Activated CD8-positive, alpha-beta memory T cell treated with anti-CD3 and anti-CD28 coated beads, Interleukin-2, amount 50 U/mL, for 1 hour (primary cell): ENCODE measurements around the gene TBPL2.
"Not testable (repeated sequence)": the region's sequence is repeated elsewhere in the genome, so short reads cannot be mapped to it uniquely, and the experiment has no call there.

Source experiments
- DNase-seq: peaks from one replicate; pipeline ENCODE4 v3.0.0-alpha.2; 2020; ENCODE audit errors: extremely low read depth

TBPL2 gene

DNA sequence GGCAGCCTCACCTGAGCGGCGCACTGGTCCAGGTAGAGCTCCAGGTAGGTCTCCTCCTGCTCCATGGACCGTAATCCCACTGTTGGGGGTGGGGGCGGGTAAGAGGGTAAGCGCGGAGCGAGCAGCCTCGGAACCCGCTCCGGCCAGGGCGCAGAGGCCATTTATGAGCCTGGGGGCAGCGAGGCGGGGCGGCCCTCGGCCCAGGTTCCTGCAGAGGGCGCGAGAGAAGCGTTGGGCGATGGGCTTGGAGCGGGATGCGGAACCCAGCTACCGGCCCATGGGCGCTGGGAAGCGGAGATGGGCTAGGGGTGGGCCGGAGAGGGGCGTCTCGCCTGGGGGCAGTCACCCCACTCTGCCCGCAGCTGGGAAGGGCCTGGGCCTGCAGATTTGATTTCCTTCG, at the start of gene TBPL2:
Gene TBPL2 (minus strand): TSS at position 232 of the 400 bp plus-strand sequence. CDS start 167 bp downstream, at position 65.
- no peak for DNase-seq

GRCh38 chr14:55488204-55488603, 47.8 kb upstream of the TBPL2 start:
- DNase-seq = no peak

- DNase-seq = no peak
Observed at GRCh38 chr14:55482936-55483605, 42.7 kb upstream of the TBPL2 start.

- DNase-seq = no peak
Observed at GRCh38 chr14:55481769-55482168, 41.4 kb upstream of the TBPL2 start.

- no peak for DNase-seq
Observed at GRCh38 chr14:55477680-55478079, 37.3 kb upstream of the TBPL2 start.

DNA sequence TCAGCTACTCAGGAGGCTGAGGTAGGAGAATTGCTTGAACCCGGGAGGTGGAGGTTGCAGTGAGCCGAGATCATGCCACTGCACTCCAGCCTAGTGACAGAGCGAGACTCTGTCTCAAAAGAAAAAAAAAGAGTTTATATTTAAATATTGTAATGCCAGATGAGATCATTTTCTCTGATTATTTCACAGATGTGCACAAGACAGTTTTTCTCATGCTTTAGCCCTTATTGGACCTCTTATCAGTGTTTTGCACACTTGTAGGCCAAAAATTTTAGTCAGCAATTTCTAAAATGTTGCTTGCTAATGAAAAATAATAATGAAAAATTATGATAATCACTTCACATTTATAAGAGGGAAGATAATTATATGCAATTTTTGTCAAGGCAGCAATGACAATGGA, 36.0 kb upstream of the TBPL2 start:
- DNase-seq = not testable (repeated sequence)

- DNase-seq = no peak
Observed at GRCh38 chr14:55473786-55474185, 33.4 kb upstream of the TBPL2 start.

GRCh38 chr14:55470025-55470424, 29.6 kb upstream of the TBPL2 start:
- no peak for DNase-seq

DNA sequence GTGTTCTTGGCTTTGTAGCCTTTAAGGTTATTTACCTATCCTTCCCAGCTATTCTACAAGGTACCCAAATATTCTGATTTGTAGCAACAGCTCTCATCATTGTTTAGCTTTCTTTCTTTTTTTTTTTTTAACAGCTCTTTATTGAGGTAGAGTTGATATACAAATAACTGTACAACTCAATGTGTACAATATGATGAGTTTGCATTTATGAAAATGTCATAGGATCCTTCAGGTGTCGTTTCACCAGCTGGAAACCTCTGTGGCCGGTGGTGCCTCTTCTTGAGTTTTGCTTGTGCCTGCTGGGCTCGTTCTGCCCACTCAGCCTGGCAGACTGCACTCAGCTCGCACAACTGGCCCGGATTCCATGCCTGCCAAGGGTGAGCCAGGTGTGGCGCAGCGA, 26.9 kb upstream of the TBPL2 start:
- no peak for DNase-seq

- no peak for DNase-seq
Observed at GRCh38 chr14:55458800-55459515, 18.5 kb upstream of the TBPL2 start.

GRCh38 chr14:55457496-55457895, 17.1 kb upstream of the TBPL2 start:
- no peak for DNase-seq

DNA sequence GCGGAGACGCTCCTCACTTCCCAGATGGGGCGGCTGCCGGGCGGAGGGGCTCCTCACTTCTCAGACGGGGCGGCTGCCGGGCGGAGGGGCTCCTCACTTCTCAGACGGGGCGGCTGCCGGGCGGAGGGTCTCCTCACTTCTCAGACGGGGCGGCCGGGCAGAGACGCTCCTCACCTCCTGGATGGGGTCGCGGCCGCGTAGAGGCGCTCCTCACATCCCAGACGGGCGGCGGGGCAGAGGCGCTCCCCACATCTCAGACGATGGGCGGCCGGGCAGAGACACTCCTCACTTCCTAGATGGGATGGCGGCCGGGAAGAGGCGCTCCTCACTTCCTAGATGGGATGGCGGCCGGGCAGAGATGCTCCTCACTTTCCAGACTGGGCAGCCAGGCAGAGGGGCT, 16.0 kb upstream of the TBPL2 start:
- not testable (repeated sequence) for DNase-seq

- no peak for DNase-seq
Observed at GRCh38 chr14:55454264-55455002, 14.0 kb upstream of the TBPL2 start.

DNA sequence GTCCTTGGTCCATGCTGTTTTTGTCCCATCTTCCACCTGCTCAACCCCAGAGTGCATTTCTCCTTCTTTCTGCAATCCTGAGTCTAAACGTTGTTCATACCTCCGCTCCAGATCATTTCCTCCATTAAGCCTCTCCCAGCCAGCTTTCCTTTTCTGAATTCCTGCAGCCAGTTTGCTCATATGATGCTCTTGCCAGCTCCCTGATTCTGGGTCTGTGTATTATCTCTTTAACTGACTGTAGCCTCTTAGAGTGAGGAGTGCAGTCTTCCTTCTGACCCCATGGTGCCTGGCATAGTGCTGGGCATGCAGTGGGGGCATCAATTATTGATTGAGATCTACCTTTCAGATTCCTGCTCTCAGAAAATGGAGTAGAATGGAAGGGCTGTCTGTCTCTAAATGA, 11.5 kb upstream of the TBPL2 start:
- no peak for DNase-seq

GRCh38 chr14:55451398-55451797, 11.0 kb upstream of the TBPL2 start:
- no peak for DNase-seq

DNA sequence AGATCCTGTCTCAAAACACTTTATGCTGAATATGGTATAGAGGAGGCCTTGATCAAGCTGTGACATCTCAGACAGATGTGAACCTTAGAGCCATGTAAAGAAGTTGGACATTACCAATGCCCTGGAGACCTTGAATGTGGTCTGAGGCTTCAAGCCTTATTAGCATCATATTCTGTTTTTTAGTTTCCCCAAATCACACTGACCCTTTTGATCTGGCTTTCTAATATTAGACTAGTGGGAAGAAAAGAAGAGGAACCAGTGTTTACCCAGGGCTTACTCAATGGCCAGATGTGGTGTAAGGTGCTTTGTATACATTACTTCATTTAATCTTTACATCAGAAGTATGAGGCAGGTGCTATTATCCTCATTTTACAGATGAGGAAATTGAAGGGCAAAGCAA, 10.6 kb upstream of the TBPL2 start:
- DNase-seq = no peak

DNA sequence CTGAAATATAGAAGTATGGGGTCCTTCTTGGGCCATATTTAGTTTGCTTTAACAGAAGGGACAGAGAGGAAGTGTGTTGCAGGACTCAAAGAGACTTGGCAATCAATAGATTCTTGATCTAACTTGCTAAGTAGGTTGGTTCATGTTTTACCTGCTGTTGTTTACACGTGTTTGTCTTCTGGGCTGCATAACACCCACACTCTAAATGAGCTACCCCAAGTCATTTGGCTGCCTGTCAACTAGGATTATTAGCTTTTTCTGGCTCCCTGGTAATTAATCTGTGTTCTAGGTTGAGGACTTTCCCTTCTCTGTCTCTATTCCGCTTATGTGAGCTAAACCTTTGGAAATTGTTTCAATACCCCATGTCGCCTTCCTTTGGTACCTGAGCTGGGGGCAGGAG, 10.1 kb upstream of the TBPL2 start:
- DNase-seq = no peak

DNA sequence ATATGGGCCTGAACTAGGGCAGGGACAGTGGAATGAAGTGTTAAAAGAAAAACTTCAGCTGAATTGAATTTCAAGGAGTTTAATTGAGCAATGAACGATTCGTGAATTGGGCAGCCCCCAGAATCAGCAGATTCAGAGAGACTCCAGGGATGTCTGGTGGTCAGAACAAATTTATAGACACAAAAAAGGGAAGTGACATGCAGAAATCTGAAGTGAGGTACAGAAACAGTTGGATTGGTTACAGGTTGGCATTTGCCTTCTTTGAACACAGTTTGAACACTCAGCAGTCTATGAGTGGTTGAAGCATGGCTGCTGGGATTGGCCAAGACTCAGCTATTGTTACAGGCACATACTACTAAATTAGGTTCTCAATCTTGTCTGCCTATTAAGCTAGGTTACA, 9.7 kb upstream of the TBPL2 start:
- no peak for DNase-seq

DNA sequence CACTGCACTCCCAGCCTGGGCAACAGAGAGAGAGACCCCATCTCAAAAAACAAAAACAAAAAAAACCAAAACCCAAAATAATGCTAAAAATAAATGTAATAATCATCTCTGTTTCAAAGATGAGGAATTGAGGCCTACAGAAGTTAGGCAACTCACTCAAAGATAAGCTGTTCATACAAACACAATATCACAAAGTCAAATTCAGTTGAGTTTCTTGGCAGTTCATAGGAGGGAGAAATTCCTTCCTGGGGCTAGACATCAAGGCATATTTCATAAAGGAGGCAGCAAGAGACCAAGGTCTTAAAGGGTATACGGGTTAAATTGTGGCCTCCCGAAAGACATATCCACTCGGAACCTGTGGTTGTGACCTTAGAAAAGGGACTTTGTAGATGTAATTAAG, 8.7 kb upstream of the TBPL2 start:
- DNase-seq = no peak

DNA sequence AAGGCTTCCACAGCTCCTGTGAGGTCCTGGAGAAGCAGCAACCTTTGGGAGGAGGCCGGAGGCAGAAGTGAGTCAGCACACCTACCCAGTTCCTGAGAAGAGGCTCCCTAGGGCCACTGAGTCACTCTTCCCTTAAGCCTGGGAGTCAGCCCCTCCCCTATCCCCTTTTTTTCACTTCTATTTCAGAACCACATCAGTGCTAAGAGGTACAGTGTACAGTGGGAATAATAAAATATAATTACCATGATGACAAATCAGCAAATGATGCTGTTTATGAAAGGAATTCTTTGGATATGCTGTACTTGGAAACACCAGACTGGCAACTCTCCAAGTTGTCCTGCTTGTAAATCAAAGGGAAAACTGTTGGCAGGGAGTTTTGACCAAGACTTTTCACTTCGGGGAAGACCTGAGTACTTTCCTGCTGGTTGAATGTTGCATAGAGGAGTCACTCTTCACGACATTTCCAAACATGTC, 7.8 kb upstream of the TBPL2 start:
- DNase-seq = no peak

DNA sequence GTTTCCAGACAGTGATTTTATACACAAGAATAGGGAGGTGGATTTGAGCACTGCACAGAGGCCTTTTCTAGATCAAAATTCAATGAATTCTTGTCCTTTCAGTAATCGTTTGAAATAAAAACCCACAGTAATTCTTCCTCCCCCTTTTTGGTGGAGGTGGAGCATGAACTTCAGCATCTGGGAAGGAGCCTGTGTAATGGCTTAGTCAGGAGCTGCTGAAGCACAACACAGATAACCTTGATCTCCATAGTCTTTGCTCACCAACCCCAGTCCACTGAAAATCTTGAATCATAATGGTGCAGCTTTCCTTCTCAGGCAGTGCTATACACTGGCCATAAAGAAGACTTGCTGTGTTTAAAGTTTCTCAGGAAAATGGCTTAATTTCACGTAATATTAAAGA, 6.4 kb upstream of the TBPL2 start:
- DNase-seq = no peak

- peak; percentile 27 for DNase-seq
Observed at GRCh38 chr14:55446127-55446736, 5.8 kb upstream of the TBPL2 start.
